SHP77 (cell line): Measurements from ENCODE around the gene PPP1R14C.

Experiments
- DNase-seq, 2 experiments: peaks; one replicate each; lab custom pipeline; 2025; lab: John Stamatoyannopoulos, UW

Gene PPP1R14C

DNA sequence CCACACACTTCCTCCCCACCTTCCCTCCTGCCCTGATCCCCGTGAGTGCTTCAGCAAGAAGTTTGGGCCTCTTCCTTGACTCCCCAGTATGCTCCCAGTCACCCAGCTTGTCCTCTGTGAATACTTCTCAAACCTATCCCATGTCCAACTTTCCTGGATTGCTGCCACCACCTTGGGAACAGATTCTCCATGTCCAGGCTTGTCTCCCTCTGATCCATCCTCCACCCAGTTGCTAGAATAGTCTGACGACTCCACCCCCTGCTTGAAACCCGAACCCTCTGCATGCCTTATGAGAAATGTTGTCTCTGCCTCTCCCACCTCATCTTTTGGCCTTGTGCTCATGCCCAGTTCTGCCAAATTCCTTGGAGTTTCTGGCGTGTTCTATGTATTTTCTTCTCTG is 108.0 kb downstream of the PPP1R14C start:
- DNase-seq, result no peak

DNA sequence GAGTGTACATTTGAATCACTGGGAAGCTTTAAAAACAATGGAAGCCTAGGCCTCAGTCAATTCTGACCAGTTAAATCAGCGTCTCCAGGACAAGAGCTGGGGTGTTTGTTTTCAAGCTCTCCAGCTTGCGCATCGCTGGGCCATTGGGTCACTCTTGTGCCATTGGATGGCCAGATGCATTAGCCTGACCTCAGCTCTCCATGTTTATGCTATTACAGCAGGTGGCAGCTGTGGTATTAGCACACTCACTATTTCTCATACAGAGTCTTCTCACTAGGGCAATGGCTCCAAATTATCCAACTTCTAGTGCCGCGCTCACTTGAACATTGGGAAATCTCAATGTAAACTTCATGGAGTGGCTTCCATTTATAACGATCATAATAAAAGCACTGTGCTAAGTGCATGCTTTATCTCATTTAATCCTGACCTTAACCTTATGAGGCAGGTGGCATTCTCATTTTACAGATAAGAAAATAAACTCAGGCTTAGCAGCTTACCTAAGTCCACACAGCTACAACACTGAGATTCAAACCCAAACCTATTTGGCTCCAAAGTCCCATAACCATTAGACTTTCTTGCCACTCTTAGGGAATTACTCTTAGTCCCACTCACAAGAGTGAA is 108.8 kb downstream of the PPP1R14C start:
- peak; percentile 42 to 49 for DNase-seq

DNA sequence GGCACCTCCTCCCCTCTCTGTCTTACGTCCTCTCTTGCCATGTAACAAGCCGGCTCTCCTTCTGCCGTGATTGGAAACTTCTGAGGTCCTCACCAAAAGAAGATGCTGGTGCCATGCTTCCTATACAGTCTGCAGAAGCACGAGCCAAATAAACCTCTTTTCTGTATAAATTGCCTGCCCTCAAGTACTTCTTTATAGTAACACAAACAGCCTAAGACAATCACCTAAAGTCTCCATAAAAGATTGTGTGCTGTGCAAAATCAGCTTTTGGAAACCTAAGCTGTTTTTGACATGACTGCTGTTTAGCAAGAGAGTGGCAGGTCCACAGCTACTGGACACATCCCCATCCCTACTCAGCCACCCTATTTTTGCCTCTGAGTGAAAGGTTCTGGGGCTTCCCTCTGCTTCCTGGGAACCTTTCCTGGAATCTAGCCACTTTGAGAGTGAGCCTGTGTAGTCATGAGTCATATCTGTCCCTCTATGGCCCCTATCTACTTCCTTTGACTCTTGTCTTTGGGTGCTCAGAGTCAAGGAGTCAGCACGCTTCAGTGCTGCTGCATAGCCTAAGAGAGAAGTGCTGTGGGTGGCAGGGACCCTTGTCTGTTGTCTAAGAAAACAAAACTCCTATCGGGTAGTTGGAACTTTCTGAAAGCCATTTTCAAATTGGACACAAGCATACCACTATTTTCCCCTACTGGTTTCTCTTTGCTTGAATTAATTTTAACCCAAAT is 110.0 kb downstream of the PPP1R14C start:
- DNase-seq, result no peak

DNA sequence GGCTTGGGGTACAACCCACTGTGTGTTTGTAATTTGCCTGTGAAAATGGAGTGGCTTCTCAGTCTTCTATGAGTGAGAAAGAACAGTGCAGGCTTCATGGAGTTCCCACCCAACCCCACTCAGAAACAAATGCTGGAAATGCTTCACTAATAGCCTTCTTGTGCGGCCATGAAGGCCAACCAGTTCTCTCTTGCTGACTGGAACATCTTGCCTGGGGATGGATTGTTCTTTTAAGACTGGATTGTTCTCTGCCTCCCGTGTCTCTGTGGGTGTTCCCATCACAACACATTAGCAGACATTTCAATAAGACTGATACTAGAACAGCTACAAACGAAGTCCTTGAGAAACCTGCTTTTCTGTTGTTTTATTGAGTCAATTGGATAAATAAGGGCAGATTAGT is 110.6 kb downstream of the PPP1R14C start:
- DNase-seq, result no peak

GRCh38 chr6:150254770-150255169 is 111.9 kb downstream of the PPP1R14C start:
- DNase-seq, result no peak

- no peak for DNase-seq
These were observed 113.0 kb downstream of the PPP1R14C start for GRCh38 chr6:150255840-150256239.

DNA sequence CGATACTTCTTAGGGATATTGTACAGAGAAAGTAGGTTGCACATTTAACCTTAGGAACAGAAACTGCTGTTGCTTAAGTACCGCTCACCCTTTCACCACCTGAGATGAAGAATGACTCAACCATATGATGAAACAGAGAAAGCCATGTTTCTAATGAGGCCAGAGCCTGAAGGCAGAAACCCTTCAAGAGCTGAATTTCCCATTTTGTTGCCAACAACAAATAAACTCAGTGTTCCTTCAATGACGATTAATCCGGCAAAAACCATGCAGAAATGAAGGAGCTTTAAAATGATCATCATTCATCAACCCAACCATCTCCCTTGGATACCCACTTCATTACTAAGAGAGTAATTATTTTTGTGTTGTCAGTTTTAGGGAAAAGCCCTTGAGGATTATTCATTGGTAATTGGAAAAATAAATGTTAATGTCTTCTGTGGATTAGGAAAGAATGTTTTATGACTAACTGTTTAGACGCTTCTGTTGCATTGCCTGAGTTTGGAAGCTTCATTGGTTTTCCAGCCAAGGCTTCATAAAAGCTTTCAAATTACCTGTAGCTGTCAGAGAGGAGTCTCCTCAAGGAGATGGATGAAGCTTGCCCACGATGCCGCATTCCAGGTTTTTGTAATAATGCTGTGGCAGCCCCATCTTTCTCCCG is 113.9 kb downstream of the PPP1R14C start:
- DNase-seq, result no peak

DNA sequence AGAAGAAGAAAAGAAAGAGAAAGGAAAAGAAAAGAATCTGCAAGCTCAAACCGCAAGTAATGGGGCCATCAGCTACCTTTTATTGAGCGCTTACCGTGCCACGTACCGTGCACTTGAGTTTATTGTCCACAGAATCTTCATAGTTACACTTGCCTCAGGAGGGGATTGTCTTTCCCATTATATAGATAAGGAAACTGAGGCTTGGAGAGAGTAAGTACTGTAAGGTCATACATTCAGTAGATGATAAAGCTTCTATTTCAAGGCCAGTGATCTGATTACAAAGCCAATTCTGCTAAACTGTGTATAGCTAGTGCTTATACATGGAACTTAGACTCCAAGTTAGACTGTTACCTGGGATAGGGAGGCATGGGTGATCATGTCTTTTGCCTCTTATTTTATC is 115.5 kb downstream of the PPP1R14C start:
- DNase-seq, result no peak

DNA sequence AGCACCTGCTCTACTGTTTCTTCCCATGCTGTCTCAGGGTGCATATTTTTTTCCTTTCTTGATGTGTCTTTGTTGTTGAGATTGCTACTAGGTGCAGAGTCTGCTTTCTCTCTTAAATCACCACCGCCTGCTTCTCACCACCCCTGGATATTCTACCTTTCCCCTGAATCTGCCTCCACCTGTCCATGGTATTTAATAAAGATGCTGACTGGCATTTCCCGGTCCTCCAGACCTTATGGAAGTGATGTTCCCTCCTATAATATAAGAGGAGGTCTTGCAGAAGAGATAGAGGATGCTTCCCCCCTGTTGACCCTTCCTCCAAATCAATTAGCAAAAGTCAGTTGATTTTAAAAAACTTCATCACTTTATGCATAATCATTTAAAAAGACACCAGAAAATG is 118.1 kb downstream of the PPP1R14C start:
- no peak for DNase-seq

DNA sequence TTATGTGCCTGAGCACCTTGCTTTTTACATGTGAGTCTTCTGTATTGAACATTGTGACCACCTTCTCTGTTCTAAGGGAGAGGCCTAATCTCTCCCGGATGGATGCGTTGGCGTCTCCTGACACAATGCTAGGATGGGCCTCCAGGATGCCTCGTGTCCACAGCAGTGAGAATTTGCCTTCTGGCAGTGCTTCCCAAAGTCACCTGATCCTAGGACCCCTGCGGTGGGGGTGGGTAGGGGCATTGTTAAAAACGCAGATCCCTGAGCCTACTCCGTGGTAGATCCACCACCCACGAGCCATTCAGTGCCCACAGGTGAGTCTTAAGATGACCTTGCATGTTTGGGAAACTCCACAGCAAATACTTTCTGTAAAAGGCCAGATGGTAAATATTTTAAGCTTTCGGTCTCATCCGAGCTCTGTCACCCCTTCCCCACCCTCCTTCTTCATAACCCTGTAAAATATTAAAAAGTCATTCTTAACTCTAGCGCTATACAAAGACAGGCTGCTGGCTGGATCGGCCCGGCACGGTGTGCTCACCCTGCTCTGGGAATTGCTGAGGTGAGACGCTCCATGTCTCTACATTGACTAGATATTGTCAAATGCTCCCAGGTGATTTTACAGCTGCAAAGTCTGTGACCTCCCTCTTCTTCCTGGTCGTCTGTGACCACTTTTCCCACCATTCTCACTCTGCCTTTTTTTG is 119.3 kb downstream of the PPP1R14C start:
- DNase-seq, result no peak

DNA sequence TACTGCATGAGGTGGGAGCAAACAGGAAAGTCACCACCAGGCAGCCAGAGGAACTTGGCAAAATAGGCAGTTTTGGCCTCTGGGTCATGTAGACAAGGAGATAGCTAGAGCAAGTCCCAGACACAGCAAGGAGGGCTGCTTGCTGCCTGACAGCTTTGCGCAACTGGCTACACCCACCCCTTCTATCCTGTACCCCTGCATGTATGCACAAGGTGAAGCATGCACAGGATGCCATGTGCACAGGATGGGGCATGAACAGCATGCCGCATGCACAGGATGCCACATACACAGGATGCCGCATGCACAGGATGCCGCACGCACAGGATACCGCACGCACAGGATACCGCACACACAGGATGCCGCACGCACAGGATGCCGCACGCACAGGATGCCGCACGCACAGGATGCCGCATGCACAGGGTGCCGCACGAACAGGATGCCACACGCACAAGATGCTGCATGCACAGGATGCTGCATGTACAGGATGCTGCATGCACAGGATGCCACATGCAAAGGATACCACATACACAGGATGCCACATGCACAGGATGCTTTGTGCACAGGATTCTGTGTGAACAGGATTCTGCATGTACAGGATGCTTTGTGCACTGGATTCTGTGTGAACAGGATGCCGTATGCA is 121.0 kb downstream of the PPP1R14C start:
- DNase-seq, result no peak

- DNase-seq, result no peak
These were observed 123.5 kb downstream of the PPP1R14C start for GRCh38 chr6:150266309-150266708.

- no peak for DNase-seq
These were observed 124.3 kb downstream of the PPP1R14C start for GRCh38 chr6:150266963-150267685.

DNA sequence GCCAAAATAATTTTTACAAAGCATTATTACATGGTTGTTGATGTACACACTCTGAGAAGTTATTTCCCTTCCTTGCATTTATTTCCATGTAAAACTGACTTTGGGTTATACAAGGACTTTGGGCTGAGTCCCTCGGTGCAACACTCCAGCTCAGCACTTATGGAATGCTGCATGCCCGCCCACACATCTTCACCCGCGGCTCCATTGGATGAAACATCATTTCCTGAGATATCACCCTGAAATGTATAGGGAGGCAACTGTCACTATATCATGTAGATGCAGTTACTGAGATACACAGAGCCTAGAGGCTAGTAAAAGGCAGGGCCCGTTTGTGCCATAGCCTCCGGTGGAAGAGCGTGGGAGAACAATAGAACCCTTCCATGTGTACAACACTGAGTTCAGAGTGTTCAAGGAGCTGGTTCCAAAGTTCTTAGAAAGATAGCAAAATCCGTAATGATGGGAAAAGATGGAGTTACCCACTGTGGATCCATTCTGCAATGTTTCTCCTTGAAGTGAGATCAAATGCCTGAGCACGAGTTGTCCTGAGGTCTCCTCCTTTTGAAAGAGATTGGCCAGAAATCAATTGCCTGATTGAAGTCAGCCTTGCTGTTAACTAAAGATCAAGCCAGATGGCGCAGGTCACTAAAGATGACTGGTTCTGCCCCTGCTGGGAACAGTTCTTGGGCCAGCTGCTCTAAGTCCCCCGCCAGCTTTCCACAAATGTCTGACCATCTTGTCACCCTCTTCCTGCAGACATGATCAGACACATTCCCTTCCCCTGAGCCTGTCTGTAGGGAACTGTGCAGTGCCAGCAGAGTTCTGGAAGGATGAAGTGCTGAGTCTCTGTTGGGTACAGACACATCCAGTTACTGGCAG is 125.1 kb downstream of the PPP1R14C start:
- no peak for DNase-seq

- no peak for DNase-seq
These were observed 126.4 kb downstream of the PPP1R14C start for GRCh38 chr6:150269130-150269856.

DNA sequence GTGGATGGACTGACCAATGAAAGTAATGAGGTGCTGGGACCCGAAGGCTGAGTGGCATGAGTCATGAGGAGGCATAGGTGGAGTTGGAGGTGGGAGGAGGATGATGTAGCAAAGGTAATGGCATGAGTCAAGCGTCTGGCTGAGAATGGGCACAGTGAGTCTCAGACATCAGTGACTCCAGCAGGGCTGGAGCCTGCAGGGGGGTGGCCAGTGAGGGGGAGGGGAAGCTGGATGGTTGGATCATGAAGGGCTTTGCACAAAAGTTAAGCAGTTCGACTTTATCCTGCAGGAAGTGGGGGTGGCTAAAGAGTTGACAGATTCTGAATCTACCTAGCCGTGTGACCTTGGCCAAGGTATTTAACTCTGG is 127.0 kb downstream of the PPP1R14C start:
- no peak for DNase-seq

GRCh38 chr6:150270330-150271052 is 127.6 kb downstream of the PPP1R14C start:
- DNase-seq, result no peak

- DNase-seq, result no peak
These were observed 128.3 kb downstream of the PPP1R14C start for GRCh38 chr6:150271172-150271500.

DNA sequence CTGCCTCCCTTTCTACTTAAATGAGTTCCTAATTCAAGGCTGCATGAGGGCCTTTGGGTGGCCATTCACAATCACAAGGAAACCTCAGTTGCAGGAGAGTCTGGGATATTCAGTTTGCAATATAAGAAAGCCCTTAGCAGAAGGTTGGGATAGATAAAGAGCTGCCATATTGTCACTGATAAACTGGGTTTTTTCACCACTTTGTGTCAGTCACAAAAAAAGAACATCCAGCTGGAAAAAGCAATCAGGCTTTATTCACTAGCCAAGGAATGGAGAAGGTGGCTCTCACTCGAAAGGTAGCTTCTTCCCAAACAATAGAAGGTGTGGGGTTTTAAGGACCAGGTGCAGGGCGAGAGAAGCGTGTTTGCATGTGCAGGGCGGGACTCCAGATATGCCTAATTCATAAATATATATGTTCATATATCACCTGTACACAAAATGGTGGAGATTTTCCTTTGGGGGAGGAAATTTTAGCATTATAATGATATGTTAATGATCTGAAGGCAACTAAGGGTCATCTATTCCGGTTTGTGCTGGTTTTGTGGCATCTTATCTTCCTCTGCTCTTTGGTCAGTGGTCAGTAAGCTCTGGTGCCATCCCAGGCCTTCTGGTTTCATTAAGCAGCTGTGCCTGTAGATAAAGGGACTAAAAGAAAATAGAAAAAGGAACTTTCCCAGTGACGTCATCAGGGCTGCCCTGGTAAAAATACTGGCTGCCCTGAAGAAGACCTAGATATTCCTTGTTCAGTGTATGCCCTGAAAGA is 128.8 kb downstream of the PPP1R14C start:
- DNase-seq, result no peak
